GM19240 (cell line): ENCODE results near the gene JPH3.
"Not testable (repeated sequence)": the region's sequence is repeated elsewhere in the genome, so short reads cannot be mapped to it uniquely, and the experiment has no call there.

Experiments used
- DNase-seq: peaks from one replicate; pipeline ENCODE4 v3.0.0; 2011; ENCODE audit warnings: low spot score; ENCODE audit not compliant: insufficient read length

The JPH3 gene

GRCh38 chr16:87712184-87712762 lies 110.0 kb downstream of the JPH3 start:
- DNase-seq: no peak

GRCh38 chr16:87713451-87714229 lies 111.3 kb downstream of the JPH3 start:
- DNase-seq: no peak

DNA sequence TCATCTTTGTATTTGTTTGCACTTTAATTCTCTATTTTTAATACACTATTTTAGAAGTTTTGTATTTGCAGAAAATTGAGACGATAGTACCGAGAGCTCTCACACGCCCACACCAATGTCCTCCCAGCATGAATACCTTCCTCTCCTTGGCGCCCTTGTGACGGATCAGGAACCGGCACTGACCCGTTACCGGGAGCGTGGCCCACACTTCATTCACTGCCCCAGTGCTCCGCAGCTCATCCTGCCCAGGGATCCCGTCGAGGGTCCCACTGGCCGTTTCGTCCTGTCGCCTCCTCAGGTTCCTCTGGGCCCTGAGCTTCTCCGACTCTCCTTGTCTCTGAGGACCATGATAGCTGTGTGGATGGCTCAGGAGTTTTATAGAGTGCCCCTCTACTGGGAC lies 112.9 kb downstream of the JPH3 start:
- no peak for DNase-seq

DNA sequence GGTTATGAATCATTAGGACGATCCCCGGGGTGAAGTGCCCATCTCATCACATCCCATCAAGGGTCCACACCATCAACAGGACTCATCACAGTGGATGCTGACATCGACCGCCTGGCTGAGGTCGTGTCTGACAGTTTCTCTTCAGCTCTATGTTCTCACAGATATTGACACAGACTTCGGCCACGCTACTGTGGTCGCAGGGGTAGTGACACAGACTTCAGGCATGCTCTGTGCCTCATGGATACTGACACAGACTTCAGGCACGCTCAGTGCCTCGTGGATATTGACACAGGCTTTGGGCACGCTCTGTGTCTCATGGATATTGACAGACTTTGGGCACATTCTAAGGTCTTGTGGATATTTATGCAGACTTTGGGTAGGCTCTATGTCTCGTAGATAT lies 113.3 kb downstream of the JPH3 start:
- DNase-seq: no peak

- not testable (repeated sequence) for DNase-seq
Measured at GRCh38 chr16:87718831-87719230, 116.5 kb downstream of the JPH3 start.

DNA sequence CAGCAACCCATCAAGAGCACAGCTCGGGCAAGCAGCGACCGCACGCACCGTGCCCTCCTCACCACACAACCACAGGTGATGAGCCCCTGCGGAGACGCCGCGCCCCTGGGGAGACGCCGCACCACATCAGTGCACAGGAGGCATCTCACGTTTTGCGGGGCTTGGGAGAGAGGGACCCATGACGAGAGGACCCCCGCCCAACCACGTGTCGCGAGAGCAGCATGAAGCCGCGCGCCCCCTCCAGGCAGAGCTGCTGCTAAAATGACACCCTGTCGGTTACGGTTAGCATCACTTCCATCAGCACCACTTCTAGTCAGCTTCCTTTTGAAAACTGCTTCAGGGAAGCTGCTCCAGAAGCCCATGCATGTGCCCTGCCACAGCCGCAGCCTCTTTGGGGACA lies 118.1 kb downstream of the JPH3 start:
- DNase-seq: no peak

GRCh38 chr16:87721622-87722585 lies 119.6 kb downstream of the JPH3 start:
- no peak for DNase-seq

GRCh38 chr16:87722590-87723225 lies 120.4 kb downstream of the JPH3 start:
- DNase-seq: no peak

GRCh38 chr16:87723226-87723623 lies 120.9 kb downstream of the JPH3 start:
- peak; percentile 47 for DNase-seq

GRCh38 chr16:87724490-87725291 lies 122.4 kb downstream of the JPH3 start:
- DNase-seq: no peak

GRCh38 chr16:87725596-87726235 lies 123.4 kb downstream of the JPH3 start:
- DNase-seq: no peak

DNA sequence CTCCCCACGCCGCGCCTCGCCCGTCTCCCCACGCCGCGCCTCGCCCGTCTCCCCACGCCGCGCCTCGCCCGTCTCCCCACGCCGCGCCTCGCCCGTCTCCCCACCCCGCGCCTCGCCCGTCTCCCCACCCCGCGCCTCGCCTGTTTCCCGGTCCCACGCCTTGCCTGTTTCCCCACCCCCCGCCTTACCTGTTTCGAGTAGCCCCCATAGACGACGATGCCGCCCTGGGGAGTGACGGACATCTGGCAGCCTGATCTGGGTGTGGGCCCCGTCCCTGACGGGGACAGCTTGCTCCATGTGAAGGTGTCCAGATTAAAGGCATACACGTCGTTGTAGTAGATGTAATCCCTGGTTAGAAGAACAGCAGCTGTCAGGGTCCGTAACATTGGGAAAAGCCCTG lies 124.3 kb downstream of the JPH3 start:
- DNase-seq: not testable (repeated sequence)

GRCh38 chr16:87727346-87727745 lies 125.0 kb downstream of the JPH3 start:
- no peak for DNase-seq

DNA sequence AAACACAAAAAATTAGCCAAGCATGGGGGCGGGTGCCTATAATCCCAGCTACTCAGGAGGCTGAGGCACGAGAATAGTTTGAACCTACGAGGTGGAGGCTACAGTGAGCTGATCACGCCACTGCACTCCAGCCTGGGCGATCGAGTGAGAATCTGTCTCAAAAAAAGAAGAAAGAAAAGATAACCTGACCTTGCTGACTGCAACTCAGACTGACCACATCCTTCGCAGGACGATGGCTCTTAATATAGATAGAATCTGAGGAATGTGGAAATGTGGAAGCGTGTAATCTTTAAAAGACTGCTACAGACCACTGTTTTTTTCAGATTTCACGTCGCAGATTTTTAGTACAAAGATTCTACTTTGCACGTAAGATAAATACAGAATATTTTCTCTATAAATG lies 125.7 kb downstream of the JPH3 start:
- DNase-seq: no peak

GRCh38 chr16:87729266-87729954 lies 127.1 kb downstream of the JPH3 start:
- no peak for DNase-seq

DNA sequence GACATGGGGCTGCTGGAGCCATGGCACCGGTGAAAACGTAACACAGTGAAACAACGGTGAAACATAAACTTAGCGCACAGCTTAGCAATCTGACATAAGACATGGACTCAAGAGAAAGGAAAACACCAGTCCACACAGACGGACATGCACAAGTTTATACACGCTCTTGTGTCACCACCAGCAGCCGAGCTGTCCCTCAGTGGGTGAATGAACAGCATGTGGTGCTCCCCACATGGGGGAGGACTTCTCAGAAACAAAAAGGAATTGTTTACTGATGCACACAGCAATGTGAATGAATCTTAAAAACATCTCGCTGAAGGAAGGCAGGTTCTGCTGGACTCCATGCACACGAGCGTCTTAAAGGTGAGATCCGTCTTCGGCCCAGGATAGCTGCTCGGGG lies 129.3 kb downstream of the JPH3 start:
- no peak for DNase-seq

DNA sequence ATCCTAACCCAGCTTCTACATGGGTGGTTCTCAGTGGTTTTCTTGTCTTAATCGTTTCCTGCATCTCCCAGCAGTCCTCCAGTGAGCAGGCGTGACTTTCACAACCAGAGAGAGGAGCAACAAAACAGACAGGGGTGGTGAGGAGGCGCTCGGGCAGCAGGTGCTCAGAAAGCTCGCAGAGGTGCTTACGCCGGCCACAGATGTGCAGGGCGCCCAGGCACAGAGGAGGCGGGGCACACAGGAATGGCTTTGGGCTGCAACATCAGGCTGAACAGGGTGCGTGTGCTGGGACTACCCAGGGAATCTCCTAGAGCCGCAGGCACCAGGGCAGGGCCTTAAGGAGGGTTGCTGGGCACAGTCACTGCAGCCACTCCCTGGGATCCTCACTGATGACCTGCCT lies 130.9 kb downstream of the JPH3 start:
- no peak for DNase-seq

- no peak for DNase-seq
Measured at GRCh38 chr16:87734644-87735043, 132.3 kb downstream of the JPH3 start.

DNA sequence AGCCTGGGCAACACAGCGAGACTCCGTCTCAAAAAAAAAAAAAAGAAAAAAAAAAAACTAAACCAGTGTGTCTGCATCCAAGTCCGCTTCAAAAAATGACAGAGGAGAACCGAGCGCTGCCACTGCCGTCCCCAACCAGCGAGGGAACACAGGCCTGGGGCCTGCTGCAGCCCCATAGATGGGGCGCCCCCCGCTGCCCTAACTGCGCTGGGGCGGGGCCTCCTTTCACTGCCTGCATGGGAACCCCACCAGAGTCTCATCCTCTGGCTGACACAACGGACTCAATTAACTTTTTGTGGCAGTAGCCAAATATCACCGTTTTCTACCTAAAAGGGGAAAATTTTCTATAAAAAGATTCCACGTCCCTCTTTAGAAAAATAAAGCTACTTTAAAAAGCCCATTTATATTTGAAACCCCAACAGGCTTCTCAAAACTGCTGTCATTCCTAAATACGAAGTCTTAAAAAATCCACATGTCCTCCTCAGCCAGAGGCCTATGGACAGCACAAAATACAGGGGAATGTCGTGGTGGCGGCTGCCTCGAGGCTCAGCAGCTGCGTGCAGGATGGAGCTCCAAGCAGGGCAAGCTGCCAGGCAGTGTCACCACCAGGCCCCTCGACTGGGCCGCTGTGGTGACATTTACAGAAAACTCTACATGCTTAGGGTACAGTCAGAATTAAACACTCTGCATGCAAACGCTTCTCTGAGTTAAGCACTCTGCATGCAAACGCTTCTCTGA lies 133.1 kb downstream of the JPH3 start:
- DNase-seq: no peak
